GM18873 (cell line): Measurements from ENCODE around the gene SLC38A2.
"Not testable (repeated sequence)": the region's sequence is repeated elsewhere in the genome, so short reads cannot be mapped to it uniquely, and the experiment has no call there.

Experiments used
- ATAC-seq: cut with Tn5 transposase; IDR thresholded peaks from one replicate; pipeline ENCODE4 v1.9.1; 2021; ENCODE audit warnings: mild to moderate bottlenecking, moderate library complexity, moderate number of reproducible peaks; ENCODE audit not compliant: unreplicated experiment, low FRiP score

Gene SLC38A2

DNA sequence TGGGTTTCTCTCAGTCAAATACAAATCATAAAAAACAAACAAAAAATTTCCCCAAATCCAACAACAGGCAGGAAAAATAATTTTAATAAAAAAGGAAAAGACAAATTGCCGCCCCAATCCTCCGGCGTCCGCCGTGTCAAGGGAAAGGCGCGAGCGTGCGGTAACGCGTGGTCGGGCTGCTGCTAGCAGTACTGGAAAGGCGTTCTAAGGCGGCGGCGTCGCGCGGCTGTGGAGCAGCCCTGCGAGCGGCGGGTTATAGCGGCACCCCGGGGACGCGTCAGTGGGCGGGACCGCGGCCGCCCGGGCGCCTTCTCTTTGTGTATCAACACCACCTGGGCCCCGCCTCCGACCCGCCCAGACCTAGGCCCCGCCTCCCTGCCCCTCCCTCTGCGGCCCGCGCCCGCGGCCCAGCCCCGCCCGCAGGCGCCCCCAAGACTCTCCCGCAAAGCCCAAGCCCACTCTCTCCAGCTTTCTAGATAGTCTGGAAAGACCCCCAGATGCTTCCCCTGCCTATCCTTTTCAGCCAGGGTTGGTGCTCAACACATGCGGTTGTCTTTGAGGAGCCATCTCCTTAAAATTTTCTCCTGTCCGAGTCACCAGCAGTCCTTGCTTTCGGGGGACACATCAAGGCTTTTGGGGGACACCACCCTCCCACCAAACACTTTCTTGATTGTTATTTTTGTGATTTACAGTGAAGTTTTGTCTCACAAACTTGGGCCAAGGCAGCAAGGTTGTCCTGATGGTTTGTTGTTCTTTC lies at the start of gene SLC38A2:
SLC38A2 (minus strand) TSS at position 230 of the 757 bp plus-strand sequence. CDS start 1,480 bp downstream, outside the sequence.
- peak; percentile 67 for ATAC-seq

DNA sequence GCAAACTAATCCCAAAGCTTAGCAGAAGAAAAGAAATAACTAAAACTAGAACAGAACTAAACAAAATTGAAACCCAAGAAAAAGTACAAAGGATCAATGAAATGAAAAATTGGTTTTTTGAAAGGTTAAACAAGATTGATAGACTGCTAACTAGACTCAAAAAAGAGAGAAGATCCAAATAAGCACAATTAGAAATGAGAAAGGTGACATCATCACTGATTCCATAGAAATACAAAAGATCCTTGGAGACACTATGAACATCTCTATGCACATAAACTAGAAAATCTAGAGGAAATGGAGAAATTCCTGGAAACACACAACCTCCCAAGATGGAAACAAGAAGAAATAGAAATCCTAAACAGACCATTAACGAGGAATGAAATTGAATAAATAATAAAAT lies 47.1 kb upstream of the SLC38A2 start:
- no peak for ATAC-seq

GRCh38 chr12:46415552-46415951 lies 43.0 kb upstream of the SLC38A2 start:
- no peak for ATAC-seq

GRCh38 chr12:46414591-46415268 lies 42.2 kb upstream of the SLC38A2 start:
- ATAC-seq = no peak

- no peak for ATAC-seq
Measured at GRCh38 chr12:46413368-46413767, 40.8 kb upstream of the SLC38A2 start.

DNA sequence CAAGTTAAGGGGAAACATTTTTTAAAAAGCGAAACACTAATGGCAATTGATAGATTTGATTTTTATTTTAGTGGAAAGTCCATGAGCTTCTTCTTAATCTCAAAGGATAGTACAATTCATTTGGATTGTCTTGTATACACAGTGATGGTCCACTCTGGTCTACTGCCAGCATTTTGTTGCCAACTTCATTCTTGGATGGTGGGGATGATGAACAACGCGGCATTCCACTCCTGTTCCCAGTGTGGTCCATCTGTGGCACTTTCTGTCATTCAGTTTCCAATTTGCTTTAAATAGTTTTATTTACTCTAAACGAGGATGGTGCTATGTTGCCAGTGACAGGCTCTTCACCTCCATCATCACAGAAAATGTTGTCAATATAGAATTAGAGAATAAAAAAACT lies 40.3 kb upstream of the SLC38A2 start:
- ATAC-seq = no peak

GRCh38 chr12:46410495-46410894 lies 37.9 kb upstream of the SLC38A2 start:
- no peak for ATAC-seq

DNA sequence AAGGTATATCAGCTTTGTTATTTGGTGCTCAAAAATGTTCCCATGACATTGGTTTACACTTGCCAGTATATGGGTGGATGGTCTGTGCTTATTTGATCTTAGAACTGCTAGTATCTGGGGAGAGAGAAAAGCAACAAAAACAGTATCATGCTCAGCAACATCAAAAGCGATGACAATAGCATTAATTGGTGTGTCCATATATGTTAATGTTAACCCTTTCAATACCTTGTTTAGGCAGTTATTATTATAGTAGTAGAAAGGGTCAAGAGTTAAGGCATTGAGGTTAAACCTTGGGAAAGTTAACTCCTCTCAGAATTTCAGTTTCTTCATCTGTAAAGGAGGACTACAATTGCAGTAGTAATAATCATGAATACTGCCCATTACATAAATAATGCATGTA lies 37.4 kb upstream of the SLC38A2 start:
- no peak for ATAC-seq

DNA sequence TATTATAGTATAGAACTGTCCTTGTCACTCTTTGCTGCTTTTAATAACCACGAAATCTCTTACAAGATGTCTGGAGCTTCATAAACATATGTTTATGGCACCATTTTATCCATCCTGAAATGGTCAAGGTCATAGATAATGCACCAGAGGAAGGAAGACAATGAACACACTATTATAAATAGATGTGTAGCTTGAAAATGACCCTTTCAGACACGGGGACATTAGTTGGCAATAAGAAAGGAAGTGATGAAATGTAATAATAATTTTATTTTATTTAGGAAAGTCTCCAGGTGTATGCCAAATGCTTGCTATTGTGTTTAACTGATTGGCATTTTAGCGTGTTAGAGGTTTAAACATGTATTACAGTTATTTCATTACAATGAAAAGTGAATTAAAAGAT lies 36.8 kb upstream of the SLC38A2 start:
- ATAC-seq = no peak

DNA sequence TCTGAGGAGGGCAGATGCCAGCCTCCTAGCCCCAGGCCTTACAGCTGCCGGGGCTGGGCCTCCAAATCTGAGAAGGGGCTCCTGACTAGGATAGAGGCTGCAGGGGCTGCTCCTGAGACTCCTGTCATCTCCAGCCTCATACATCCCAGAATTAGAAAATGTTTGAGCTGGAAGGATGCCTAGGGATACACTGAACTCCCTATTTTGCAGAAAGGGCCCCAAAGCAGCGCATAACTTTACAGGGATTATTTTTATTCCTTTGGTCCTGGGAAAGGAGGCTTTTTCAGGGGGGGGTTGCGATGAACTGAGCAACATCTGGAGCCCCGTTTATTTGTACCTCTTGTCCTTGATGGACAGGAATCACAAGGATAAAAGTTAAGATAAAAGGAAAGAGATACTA lies 35.9 kb upstream of the SLC38A2 start:
- ATAC-seq = no peak

DNA sequence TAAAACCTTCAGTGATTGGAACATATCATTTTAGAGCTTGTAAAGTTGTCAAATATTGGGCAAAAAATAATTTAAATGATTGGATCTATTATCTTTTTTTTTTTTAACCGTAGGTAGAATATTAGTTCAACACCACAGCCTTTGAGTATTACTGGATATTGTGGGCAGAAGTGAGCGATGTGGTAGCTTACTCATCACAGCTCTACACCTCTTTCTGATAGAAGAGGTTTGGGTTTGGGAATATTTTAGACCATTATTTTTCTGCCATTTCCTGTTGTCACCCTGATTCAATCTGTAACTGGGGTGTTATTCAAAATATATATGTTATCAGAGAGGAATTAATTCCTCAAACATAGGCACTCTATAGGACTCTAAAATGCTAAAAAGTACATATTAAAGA lies 34.8 kb upstream of the SLC38A2 start:
- no peak for ATAC-seq

GRCh38 chr12:46406352-46407027 lies 33.9 kb upstream of the SLC38A2 start:
- ATAC-seq = no peak

DNA sequence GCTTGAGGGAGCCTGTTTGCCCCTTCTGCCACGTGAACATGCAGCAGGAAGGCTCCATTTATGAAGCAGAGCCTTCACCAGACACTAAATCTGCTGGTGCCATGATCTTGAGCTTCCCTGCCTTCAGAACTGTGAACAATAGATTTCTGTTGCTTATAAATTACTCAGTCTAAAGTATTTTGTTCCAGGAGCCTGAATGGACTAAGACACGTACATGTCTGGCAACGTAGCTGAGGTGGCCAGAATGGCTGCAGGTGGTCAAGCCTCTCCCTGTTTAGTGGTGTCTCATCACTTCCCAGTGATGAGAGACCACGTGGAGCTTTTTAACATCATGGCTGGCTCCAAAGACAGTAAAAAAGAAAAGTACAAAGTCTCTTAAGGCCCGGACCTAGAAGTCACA lies 32.2 kb upstream of the SLC38A2 start:
- no peak for ATAC-seq

DNA sequence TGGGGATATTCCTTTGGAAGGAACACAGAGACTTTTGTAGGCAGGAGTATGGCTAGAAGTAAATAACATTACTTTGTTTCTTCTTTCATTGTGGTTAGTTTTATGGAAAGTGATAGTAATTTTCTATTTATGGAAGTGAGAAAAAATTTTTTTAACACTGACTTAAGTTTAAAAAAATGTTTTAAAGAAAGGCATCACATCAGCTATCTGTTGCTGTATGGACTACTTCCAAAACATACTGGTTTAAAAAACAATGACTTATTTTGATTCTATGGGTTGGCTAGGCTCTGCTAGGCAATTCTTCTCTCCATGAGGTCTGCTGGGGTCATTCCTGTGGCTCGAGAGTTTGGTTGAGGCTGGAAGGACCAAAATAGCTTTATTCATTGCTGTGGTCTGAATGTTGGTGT lies 31.7 kb upstream of the SLC38A2 start:
- ATAC-seq = no peak

- ATAC-seq = no peak
Measured at GRCh38 chr12:46403719-46404070, 31.1 kb upstream of the SLC38A2 start.

GRCh38 chr12:46402941-46403718 lies 30.6 kb upstream of the SLC38A2 start:
- ATAC-seq = no peak

- no peak for ATAC-seq
Measured at GRCh38 chr12:46402451-46402850, 29.9 kb upstream of the SLC38A2 start.

DNA sequence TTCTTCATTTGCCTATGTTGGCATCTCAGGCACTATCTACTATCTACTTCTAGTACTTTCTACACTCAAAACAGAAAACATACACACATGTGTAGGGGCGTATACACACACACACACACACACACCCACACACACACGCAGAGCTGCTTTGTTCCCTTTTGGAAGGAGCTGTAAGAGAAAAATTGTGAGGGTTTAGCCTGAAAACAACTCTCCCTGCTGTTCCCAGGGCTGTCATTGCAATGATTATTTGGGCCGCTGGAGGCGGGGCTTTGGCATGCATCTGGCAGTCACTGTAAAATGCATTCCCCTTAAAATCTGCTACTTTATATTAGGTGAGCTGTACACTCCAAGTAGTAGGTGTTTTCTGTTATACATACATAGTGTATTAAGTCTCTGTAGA lies 29.1 kb upstream of the SLC38A2 start:
- ATAC-seq = no peak

DNA sequence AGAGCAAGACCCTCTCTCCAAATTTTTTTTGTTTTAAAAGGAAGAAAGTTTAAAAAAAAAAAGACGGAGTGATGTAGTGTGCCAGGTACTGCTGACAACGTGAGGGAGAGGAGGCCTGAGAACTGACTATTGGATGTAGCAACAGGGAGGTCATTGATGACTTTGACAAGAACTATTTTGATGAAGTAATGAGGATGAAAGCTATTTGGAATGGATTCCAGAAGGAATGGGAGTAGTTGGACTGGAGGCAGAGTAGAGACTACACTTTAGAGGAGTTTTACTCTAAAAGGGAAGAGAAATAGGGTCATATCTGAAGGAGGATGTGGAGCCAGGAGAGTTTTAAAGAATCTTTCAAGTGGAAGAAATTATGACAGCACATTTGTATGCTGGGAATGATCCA lies 27.8 kb upstream of the SLC38A2 start:
- no peak for ATAC-seq

GRCh38 chr12:46399461-46400248 lies 27.1 kb upstream of the SLC38A2 start:
- ATAC-seq = not testable (repeated sequence)
